HG03520 (cell line): ENCODE data around the gene SERPINA9.
"Not testable (repeated sequence)": the region's sequence is repeated elsewhere in the genome, so short reads cannot be mapped to it uniquely, and the experiment has no call there.

Experiments
- ATAC-seq: cut with Tn5 transposase; IDR thresholded peaks from one replicate; pipeline ENCODE4 v1.9.1; 2021; ENCODE audit warnings: mild to moderate bottlenecking, moderate library complexity; ENCODE audit not compliant: unreplicated experiment

SERPINA9 gene

GRCh38 chr14:94427016-94427613, 48.9 kb downstream of the SERPINA9 start:
- ATAC-seq, result no peak

GRCh38 chr14:94426526-94426925, 49.5 kb downstream of the SERPINA9 start:
- no peak for ATAC-seq

GRCh38 chr14:94424371-94424770, 51.6 kb downstream of the SERPINA9 start:
- no peak for ATAC-seq

- no peak for ATAC-seq
These were observed 52.4 kb downstream of the SERPINA9 start for GRCh38 chr14:94423453-94424056.

GRCh38 chr14:94421316-94421715, 54.7 kb downstream of the SERPINA9 start:
- no peak for ATAC-seq

- not testable (repeated sequence) for ATAC-seq
These were observed 58.3 kb downstream of the SERPINA9 start for GRCh38 chr14:94417497-94418205.
